Measurements from ENCODE around the gene CELF2. TPM values are rescaled to one million over a fixed set of nuclear protein-coding genes. Genes with fewer than 3 reads are reported as not detected.

The CELF2 gene
- total RNA-seq, 1 experiment from 2014 or later, result 28.7 TPM

GRCh38 chr10:11068861-11069633 lies 51.4 kb downstream of the CELF2 start:
- no peak for DNase-seq
- no peak overlapping the region for H3K56ac ChIP-seq (ENCODE audit: insufficient read length, low read depth, low read length)

More at GRCh38 chr10:11068861-11069633, 51.4 kb downstream of the CELF2 start:
- Histone ChIP-seq H4K8ac (replicated peaks; ENCODE audit: insufficient read length, low read depth, low read length) (no peak overlapping the region), H3K27me3 (ENCODE audit: insufficient read depth, low read length) (no peaks in the 10 kb centered on the region), H3K79me1 (ENCODE audit: insufficient read depth, low read depth, low read length, poor library complexity, severe bottlenecking) (no peaks in the 10 kb centered on the region), H3T11ph (ENCODE audit: low read length) (no peak overlapping the region), H2BK120ac (ENCODE audit: low read depth, low read length, poor library complexity, severe bottlenecking) (no peak overlapping the region), H2AK5ac (ENCODE audit: insufficient read length, low read length) (no peak overlapping the region), H4K20me1 (ENCODE audit: control insufficient read depth, insufficient read depth, insufficient read length) (no peaks in the 10 kb centered on the region), H4K5ac (ENCODE audit: insufficient read length, low read depth, low read length) (no peak overlapping the region), H3K23me2 (ENCODE audit: insufficient read length, low read depth, low read length, poor library complexity, severe bottlenecking) (no peaks in the 10 kb centered on the region), H3K9ac (ENCODE audit: extremely low read depth, insufficient read length, low read length) (no peak overlapping the region), H3K18ac (ENCODE audit: insufficient read length, low read depth, low read length) (no peak overlapping the region), H2BK20ac (ENCODE audit: low read depth, low read length, poor library complexity, severe bottlenecking) (no peak overlapping the region), H3K14ac (ENCODE audit: insufficient read depth, low read length) (no peak overlapping the region), H3K9me3 (ENCODE audit: control insufficient read depth, low read depth, low read length) (no peaks in the 10 kb centered on the region), H2BK15ac (ENCODE audit: low read depth, low read length) (no peak overlapping the region), H2BK12ac (ENCODE audit: insufficient read length, low read depth, low read length) (no peak overlapping the region), H3K79me2 (ENCODE audit: insufficient read depth, low read length) (no peaks in the 10 kb centered on the region), H4K91ac (ENCODE audit: insufficient read length, low read depth, low read length) (no peak overlapping the region), H3K23ac (ENCODE audit: insufficient read length, low read depth, low read length) (no peak overlapping the region), H3K4ac (ENCODE audit: low read depth, low read length) (no peak overlapping the region), H3K27ac (ENCODE audit: insufficient read length, low read depth, low read length) (no peak overlapping the region), H2BK5ac (ENCODE audit: insufficient read length, low read length) (no peak overlapping the region), H3K4me1 (ENCODE audit: insufficient read depth, low read length) (no peaks in the 10 kb centered on the region), H2AFZ (ENCODE audit: low read length) (no peak overlapping the region), H3K4me2 (ENCODE audit: insufficient read depth, insufficient read length, low read length) (no peak overlapping the region)
- H3K36me3 Mint-ChIP-seq (ENCODE audit: insufficient read depth in 1 of 3, low read depth in 3 of 3), result no peaks in the 10 kb centered on the region
- WGBS (ENCODE audit: extremely low coverage, insufficient read length, low lambda C conversion rate), result no CpG with 5 or more reads among the region's 4 CpGs
- H3K27me3 Mint-ChIP-seq (ENCODE audit: low read depth), result no peaks in the 10 kb centered on the region
- no peak overlapping the region for H3K4me3 Mint-ChIP-seq
- H3K9me3 Mint-ChIP-seq, result no peaks in the 10 kb centered on the region
- peaks cover 8 to 10% of the 10 kb centered on the region in 2 experiments for H3K4me1 Mint-ChIP-seq
- TF ChIP-seq, protein P1, sequence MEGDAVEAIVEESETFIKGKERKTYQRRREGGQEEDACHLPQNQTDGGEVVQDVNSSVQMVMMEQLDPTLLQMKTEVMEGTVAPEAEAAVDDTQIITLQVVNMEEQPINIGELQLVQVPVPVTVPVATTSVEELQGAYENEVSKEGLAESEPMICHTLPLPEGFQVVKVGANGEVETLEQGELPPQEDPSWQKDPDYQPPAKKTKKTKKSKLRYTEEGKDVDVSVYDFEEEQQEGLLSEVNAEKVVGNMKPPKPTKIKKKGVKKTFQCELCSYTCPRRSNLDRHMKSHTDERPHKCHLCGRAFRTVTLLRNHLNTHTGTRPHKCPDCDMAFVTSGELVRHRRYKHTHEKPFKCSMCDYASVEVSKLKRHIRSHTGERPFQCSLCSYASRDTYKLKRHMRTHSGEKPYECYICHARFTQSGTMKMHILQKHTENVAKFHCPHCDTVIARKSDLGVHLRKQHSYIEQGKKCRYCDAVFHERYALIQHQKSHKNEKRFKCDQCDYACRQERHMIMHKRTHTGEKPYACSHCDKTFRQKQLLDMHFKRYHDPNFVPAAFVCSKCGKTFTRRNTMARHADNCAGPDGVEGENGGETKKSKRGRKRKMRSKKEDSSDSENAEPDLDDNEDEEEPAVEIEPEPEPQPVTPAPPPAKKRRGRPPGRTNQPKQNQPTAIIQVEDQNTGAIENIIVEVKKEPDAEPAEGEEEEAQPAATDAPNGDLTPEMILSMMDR (conservative IDR thresholded peaks at IDR 0.05), result no peak
- peak overlapping the region in 1 of 3 experiments; percentile 49; a peak in 1 of 7 replicates for H3K27ac Mint-ChIP-seq
